ENCODE measurements around the gene PRSS36.

GRCh38 chr16:31148281-31148728, 1.6 kb downstream of the PRSS36 start:
- TF ChIP-seq CTCF (IDR thresholded peaks at IDR 0.05): no peak
- TF ChIP-seq POLR2A (IDR thresholded peaks at IDR 0.05): no peak
